HEK293 (cell line): ENCODE measurements around the gene CCDC180.

Experiments
- CTCF ChIA-PET: fragments of 350-600 bp; formaldehyde crosslinking; extraction: SDS; loops from one replicate; lab custom pipeline; 2021; ENCODE audit warnings: antibody characterized with exemption; lab: Yijun Ruan, JAX
- POLR2A ChIA-PET: fragments of 300-600 bp; formaldehyde crosslinking; extraction: SDS; loops from one replicate; lab custom pipeline; 2020; ENCODE audit warnings: antibody characterized with exemption, inconsistent platforms; lab: Yijun Ruan, JAX
- H3K27ac ChIP-seq: fragments of 200-500 bp; sonication (Bioruptor generic); 2 replicates; pipeline ENCODE4 v1.5.1; 2014; ENCODE audit warnings: low read depth, low read length, control low read depth, inconsistent platforms; ENCODE audit errors: extremely low read depth
- H3K36me3 ChIP-seq, 2 experiments: fragments of 200-500 bp in 1 of 2; sonication (Bioruptor generic) in 1 of 2; 1 replicate in 1 of 2; 2 replicates in 1 of 2; pipeline ENCODE4 v1.5.1; 2014 to 2017; ENCODE audit warnings: inconsistent platforms in 2 of 2, low read length in 2 of 2; ENCODE audit not compliant: control insufficient read depth in 2 of 2, insufficient read depth in 1 of 2
- H3K4me1 ChIP-seq: fragments of 200-500 bp; sonication (Bioruptor generic); 2 replicates; pipeline ENCODE4 v1.5.1; 2014; ENCODE audit warnings: mild to moderate bottlenecking, low read length, inconsistent platforms; ENCODE audit not compliant: control insufficient read depth, insufficient read depth
- H3K4me3 ChIP-seq: 2 replicates; pipeline ENCODE4 v1.5.1; 2011; ENCODE audit warnings: low read depth, mild to moderate bottlenecking, control low read depth, low read length, moderate library complexity
- H3K9me3 ChIP-seq: fragments of 200-500 bp; sonication (Bioruptor generic); 2 replicates; pipeline ENCODE4 v1.5.1; 2014; ENCODE audit warnings: low read depth, low read length, inconsistent platforms; ENCODE audit not compliant: control insufficient read depth, insufficient read depth
- FEZF1 ChIP-seq: fragments of 450-650 bp; formaldehyde crosslinking; IDR thresholded peaks from 2 replicates; pipeline ENCODE4 v1.5.1; 2016; ENCODE audit warnings: missing biosample characterization, missing genetic modification characterization
- GLI2 ChIP-seq: fragments of 450-650 bp; formaldehyde crosslinking; IDR thresholded peaks from 2 replicates; pipeline ENCODE4; 2017; ENCODE audit warnings: missing biosample characterization, missing genetic modification characterization, low read depth, borderline replicate concordance
- GLI4 ChIP-seq: fragments of 450-650 bp; formaldehyde crosslinking; IDR thresholded peaks from 2 replicates; pipeline ENCODE4 v1.5.1; 2016; ENCODE audit warnings: missing biosample characterization, missing genetic modification characterization
- HOXC10 ChIP-seq: sonication (generic); formaldehyde crosslinking; IDR thresholded peaks from 2 replicates; pipeline ENCODE4 v1.8.1; 2023; ENCODE audit warnings: mild to moderate bottlenecking, missing genetic modification reagents
- MZF1 ChIP-seq: fragments of 450-650 bp; formaldehyde crosslinking; IDR thresholded peaks from 2 replicates; pipeline ENCODE4 v1.5.1; 2017; ENCODE audit warnings: missing biosample characterization, missing genetic modification characterization, borderline replicate concordance
- OSR2 ChIP-seq: fragments of 450-650 bp; formaldehyde crosslinking; IDR thresholded peaks from 2 replicates; pipeline ENCODE4 v1.5.1; 2016; ENCODE audit warnings: missing biosample characterization, missing genetic modification characterization
- PRDM6 ChIP-seq: fragments of 450-650 bp; formaldehyde crosslinking; IDR thresholded peaks from 2 replicates; pipeline ENCODE4 v1.5.1; 2017; ENCODE audit warnings: missing biosample characterization, missing genetic modification characterization
- WT1 ChIP-seq: fragments of 450-650 bp; formaldehyde crosslinking; IDR thresholded peaks from 2 replicates; pipeline ENCODE4 v1.5.1; 2016; ENCODE audit warnings: missing biosample characterization, missing genetic modification characterization
- ZEB2 ChIP-seq: fragments of 450-650 bp; formaldehyde crosslinking; IDR thresholded peaks from 2 replicates; pipeline ENCODE4 v1.5.1; 2016; ENCODE audit warnings: missing biosample characterization, missing genetic modification characterization
- ZFP69B ChIP-seq: fragments of 450-650 bp; formaldehyde crosslinking; IDR thresholded peaks from 2 replicates; pipeline ENCODE4 v1.5.1; 2016; ENCODE audit warnings: missing biosample characterization, missing genetic modification characterization
- ZNF132 ChIP-seq: fragments of 450-650 bp; formaldehyde crosslinking; IDR thresholded peaks from 2 replicates; pipeline ENCODE4 v1.5.1; 2017; ENCODE audit warnings: missing biosample characterization, missing genetic modification characterization, borderline replicate concordance
- ZNF138 ChIP-seq: fragments of 450-650 bp; formaldehyde crosslinking; IDR thresholded peaks from 2 replicates; pipeline ENCODE4 v1.5.1; 2016; ENCODE audit warnings: missing biosample characterization, missing genetic modification characterization, borderline replicate concordance
- ZNF146 ChIP-seq: fragments of 450-650 bp; formaldehyde crosslinking; IDR thresholded peaks from 2 replicates; pipeline ENCODE4 v1.5.1; 2016; ENCODE audit warnings: missing biosample characterization, missing genetic modification characterization
- ZNF148 ChIP-seq: fragments of 450-650 bp; formaldehyde crosslinking; IDR thresholded peaks from 2 replicates; pipeline ENCODE4 v1.5.0; 2017; ENCODE audit warnings: missing biosample characterization, missing genetic modification characterization, borderline replicate concordance
- ZNF221 ChIP-seq: fragments of 450-650 bp; formaldehyde crosslinking; IDR thresholded peaks from 2 replicates; pipeline ENCODE4 v1.5.1; 2017; ENCODE audit warnings: missing biosample characterization, missing genetic modification characterization, borderline replicate concordance
- ZNF239 ChIP-seq: fragments of 450-650 bp; formaldehyde crosslinking; IDR thresholded peaks from 2 replicates; pipeline ENCODE4 v1.5.1; 2016; ENCODE audit warnings: missing biosample characterization, missing genetic modification characterization
- ZNF248 ChIP-seq: fragments of 450-650 bp; formaldehyde crosslinking; IDR thresholded peaks from 2 replicates; pipeline ENCODE4 v1.5.1; 2017; ENCODE audit warnings: missing biosample characterization, missing genetic modification characterization
- ZNF280D ChIP-seq: fragments of 450-650 bp; formaldehyde crosslinking; IDR thresholded peaks from 2 replicates; pipeline ENCODE4 v1.5.1; 2016; ENCODE audit warnings: missing biosample characterization, missing genetic modification characterization
- ZNF335 ChIP-seq: fragments of 450-650 bp; formaldehyde crosslinking; conservative IDR thresholded peaks from 2 replicates; pipeline ENCODE4 v1.5.1; 2016; ENCODE audit warnings: missing biosample characterization, missing genetic modification characterization
- ZNF341 ChIP-seq: fragments of 450-650 bp; formaldehyde crosslinking; IDR thresholded peaks from 2 replicates; pipeline ENCODE4; 2016; ENCODE audit warnings: low read depth, missing biosample characterization, missing genetic modification characterization
- ZNF426 ChIP-seq: fragments of 450-650 bp; formaldehyde crosslinking; IDR thresholded peaks from 2 replicates; pipeline ENCODE4 v1.5.1; 2017; ENCODE audit warnings: missing biosample characterization, missing genetic modification characterization, mild to moderate bottlenecking, inconsistent platforms, moderate library complexity
- ZNF513 ChIP-seq: fragments of 450-650 bp; IDR thresholded peaks from 2 replicates; pipeline ENCODE4 v1.5.1; 2018; ENCODE audit warnings: missing biosample characterization, missing genetic modification characterization
- ZNF529 ChIP-seq: fragments of 450-650 bp; formaldehyde crosslinking; IDR thresholded peaks from 2 replicates; pipeline ENCODE4 v1.5.1; 2017; ENCODE audit warnings: missing genetic modification characterization, missing biosample characterization; ENCODE audit not compliant: insufficient replicate concordance
- ZNF596 ChIP-seq: fragments of 450-650 bp; IDR thresholded peaks from 2 replicates; pipeline ENCODE4 v1.5.0; 2018; ENCODE audit warnings: missing biosample characterization, mild to moderate bottlenecking, missing genetic modification characterization, moderate library complexity
- ZNF623 ChIP-seq: fragments of 450-650 bp; formaldehyde crosslinking; IDR thresholded peaks from 2 replicates; pipeline ENCODE4 v1.5.1; 2016; ENCODE audit warnings: missing biosample characterization, missing genetic modification characterization
- ZNF747 ChIP-seq: fragments of 450-650 bp; formaldehyde crosslinking; IDR thresholded peaks from 2 replicates; pipeline ENCODE4 v1.5.1; 2016; ENCODE audit warnings: missing biosample characterization, missing genetic modification characterization
- ZNF792 ChIP-seq: fragments of 450-650 bp; formaldehyde crosslinking; IDR thresholded peaks from 2 replicates; pipeline ENCODE4 v1.5.1; 2016; ENCODE audit warnings: missing biosample characterization, missing genetic modification characterization
- ZXDB ChIP-seq: fragments of 450-650 bp; formaldehyde crosslinking; IDR thresholded peaks from 2 replicates; pipeline ENCODE4 v1.5.1; 2016; ENCODE audit warnings: missing biosample characterization, missing genetic modification characterization

CCDC180 gene

GRCh38 chr9:97271292-97271691 is 36.2 kb upstream of the CCDC180 start:
- ChIA-PET POLR2A (no interaction called here), CTCF (no interaction called here)
- no peak overlapping the region for H3K4me3 ChIP-seq
- H3K4me1 ChIP-seq, result no peaks in the 10 kb centered on the region
- TF ChIP-seq ZNF132 (tag by site-specific recombination), result no peak
- TF ChIP-seq ZNF138 (tag by site-specific recombination), result no peak
- TF ChIP-seq PRDM6, result no peak
- TF ChIP-seq GLI4 (tag by site-specific recombination), result no peak
- TF ChIP-seq ZNF513 (tag by site-specific recombination), result no peak
- no peak for TF ChIP-seq ZNF747
- TF ChIP-seq ZNF239 (tag by site-specific recombination), result no peak
- TF ChIP-seq ZNF280D (tag by site-specific recombination), result no peak
- TF ChIP-seq ZNF335 (tag by site-specific recombination), result no peak
- TF ChIP-seq ZEB2 (tag by site-specific recombination), result no peak
- no peak for TF ChIP-seq WT1
- no peak for TF ChIP-seq ZNF792 (tag by site-specific recombination)
- H3K36me3 ChIP-seq, result no peaks in the 10 kb centered on the region
- H3K27ac ChIP-seq, result no peak overlapping the region
- H3K9me3 ChIP-seq, result no peaks in the 10 kb centered on the region

GRCh38 chr9:97272072-97272471 is 35.4 kb upstream of the CCDC180 start:
- Histone ChIP-seq H3K4me1 (no peaks in the 10 kb centered on the region), H3K27ac (no peak overlapping the region), H3K36me3 (no peaks in the 10 kb centered on the region), H3K4me3 (no peak overlapping the region), H3K9me3 (no peaks in the 10 kb centered on the region)
- no peak for TF ChIP-seq GLI2 (tag by site-specific recombination)
- no peak for TF ChIP-seq ZNF623 (tag by site-specific recombination)
- TF ChIP-seq ZNF248 (tag by site-specific recombination), result no peak
- no peak for TF ChIP-seq ZNF596 (tag by site-specific recombination)
- no peak for TF ChIP-seq OSR2 (tag by site-specific recombination)
- no peak for TF ChIP-seq ZXDB (tag by site-specific recombination)
- TF ChIP-seq ZNF426, result no peak
- TF ChIP-seq ZNF146, result no peak
- TF ChIP-seq HOXC10 (CRISPR knock-in tag), result no peak
- no peak for TF ChIP-seq MZF1 (tag by site-specific recombination)
- no peak for TF ChIP-seq ZNF341 (tag by site-specific recombination)
- TF ChIP-seq ZNF148, result no peak
- no peak for TF ChIP-seq FEZF1 (tag by site-specific recombination)
- TF ChIP-seq ZFP69B (tag by site-specific recombination), result no peak
- TF ChIP-seq ZNF221, result no peak
- TF ChIP-seq ZNF529 (tag by site-specific recombination), result no peak
- CTCF ChIA-PET, result no interaction called here
- POLR2A ChIA-PET, result no interaction called here
